Measurements from ENCODE around the gene MARK4. TPM values are rescaled to one million over a fixed set of nuclear protein-coding genes. Genes with fewer than 3 reads are reported as not detected.

The MARK4 gene
- total RNA-seq, 1 donor, result 18.1 TPM

DNA sequence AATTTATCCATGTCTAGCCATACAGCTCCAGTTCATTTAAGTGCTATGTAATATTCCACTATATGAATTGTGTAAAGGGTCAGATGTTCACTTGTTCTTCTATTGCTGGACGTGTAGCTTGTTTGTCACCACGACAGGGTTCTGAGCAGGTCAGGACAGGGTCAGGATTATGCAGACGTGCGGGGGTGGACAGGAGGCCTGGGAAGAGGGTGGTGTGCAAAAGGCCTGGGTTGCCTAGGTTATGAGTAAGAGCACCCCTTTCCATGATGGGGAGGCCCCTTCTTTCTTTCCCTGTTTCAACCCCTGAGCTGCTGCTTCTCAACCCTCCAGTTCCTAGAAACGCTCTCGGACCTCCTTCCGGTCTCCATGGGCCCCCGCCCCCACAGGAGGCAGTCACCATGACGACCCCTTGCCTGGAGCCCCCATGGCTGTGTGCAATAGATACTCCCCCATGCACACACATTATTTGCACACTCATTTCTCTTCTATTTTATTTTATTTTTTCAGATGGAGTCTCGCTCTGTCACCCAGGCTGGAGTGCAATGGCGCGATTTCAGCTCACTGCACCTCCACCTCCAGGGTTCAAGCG is 7.8 kb upstream of the MARK4 start:
- Histone ChIP-seq H3K4me2 (ENCODE audit: insufficient read depth, low read length) (no peak overlapping the region), H3K27me3 (ENCODE audit: insufficient read depth, low read length) (no peaks in the 10 kb centered on the region), H4K20me1 (ENCODE audit: insufficient read depth, low read length) (no peaks in the 10 kb centered on the region), H3K79me2 (ENCODE audit: insufficient read depth, low read length) (no peaks in the 10 kb centered on the region), H2AFZ (ENCODE audit: low read length) (no peak overlapping the region), H3K27ac (ENCODE audit: low read depth, low read length) (no peak overlapping the region), H3K9me3 (ENCODE audit: low read depth, low read length) (no peaks in the 10 kb centered on the region), H3K36me3 (ENCODE audit: insufficient read depth, low read length) (no peaks in the 10 kb centered on the region), H3K4me1 (ENCODE audit: insufficient read depth, low read length) (no peaks in the 10 kb centered on the region), H3K4me3 (ENCODE audit: insufficient read depth, low read length) (no peak overlapping the region)
- TF ChIP-seq, protein P1, sequence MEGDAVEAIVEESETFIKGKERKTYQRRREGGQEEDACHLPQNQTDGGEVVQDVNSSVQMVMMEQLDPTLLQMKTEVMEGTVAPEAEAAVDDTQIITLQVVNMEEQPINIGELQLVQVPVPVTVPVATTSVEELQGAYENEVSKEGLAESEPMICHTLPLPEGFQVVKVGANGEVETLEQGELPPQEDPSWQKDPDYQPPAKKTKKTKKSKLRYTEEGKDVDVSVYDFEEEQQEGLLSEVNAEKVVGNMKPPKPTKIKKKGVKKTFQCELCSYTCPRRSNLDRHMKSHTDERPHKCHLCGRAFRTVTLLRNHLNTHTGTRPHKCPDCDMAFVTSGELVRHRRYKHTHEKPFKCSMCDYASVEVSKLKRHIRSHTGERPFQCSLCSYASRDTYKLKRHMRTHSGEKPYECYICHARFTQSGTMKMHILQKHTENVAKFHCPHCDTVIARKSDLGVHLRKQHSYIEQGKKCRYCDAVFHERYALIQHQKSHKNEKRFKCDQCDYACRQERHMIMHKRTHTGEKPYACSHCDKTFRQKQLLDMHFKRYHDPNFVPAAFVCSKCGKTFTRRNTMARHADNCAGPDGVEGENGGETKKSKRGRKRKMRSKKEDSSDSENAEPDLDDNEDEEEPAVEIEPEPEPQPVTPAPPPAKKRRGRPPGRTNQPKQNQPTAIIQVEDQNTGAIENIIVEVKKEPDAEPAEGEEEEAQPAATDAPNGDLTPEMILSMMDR (IDR thresholded peaks at IDR 0.05; ENCODE audit: extremely low read depth, low read depth, low read length), result no peak
- DNase-seq (ENCODE audit: insufficient read length, low spot score, missing footprints), result peak; percentile 73

DNA sequence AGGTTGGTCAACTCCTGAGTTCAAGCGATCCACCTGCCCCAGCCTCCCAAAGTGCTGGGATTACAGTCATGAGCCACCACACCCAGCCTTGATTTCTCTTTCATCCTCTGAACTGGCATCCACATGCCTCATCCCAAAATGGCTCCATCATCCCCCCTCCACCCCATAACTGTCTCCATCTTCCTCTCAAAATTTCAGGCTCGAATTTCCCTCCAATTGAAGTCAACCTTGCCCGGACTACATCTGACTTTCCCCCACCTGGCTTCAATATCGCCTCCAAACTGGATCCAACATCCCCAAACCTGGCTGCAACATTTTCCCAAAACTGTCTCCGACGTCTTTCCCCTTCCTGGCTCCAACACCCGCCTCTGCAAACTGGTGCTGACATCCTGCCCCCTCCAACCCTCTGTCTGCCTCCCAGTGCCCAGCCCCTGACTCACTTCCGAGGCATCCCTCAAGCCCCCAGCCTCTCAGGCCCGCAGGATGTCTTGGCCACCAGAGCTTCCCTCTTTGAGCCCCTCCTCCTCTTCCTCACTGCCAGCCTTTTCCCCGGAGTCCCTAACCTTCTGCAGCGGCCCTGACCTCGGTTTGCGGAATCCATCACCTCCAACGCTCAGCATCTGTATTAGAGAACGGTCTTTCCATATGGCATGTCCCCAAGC is 6.8 kb upstream of the MARK4 start:
- Histone ChIP-seq H3K36me3 (ENCODE audit: insufficient read depth, low read length) (no peaks in the 10 kb centered on the region), H2AFZ (ENCODE audit: low read length) (no peak overlapping the region), H3K4me1 (ENCODE audit: insufficient read depth, low read length) (no peaks in the 10 kb centered on the region), H3K27ac (ENCODE audit: low read depth, low read length) (no peak overlapping the region), H3K4me2 (ENCODE audit: insufficient read depth, low read length) (no peak overlapping the region), H3K27me3 (ENCODE audit: insufficient read depth, low read length) (no peaks in the 10 kb centered on the region), H4K20me1 (ENCODE audit: insufficient read depth, low read length) (no peaks in the 10 kb centered on the region), H3K79me2 (ENCODE audit: insufficient read depth, low read length) (no peaks in the 10 kb centered on the region), H3K9me3 (ENCODE audit: low read depth, low read length) (no peaks in the 10 kb centered on the region), H3K4me3 (ENCODE audit: insufficient read depth, low read length) (no peak overlapping the region)
- no peak for DNase-seq (ENCODE audit: insufficient read length, low spot score, missing footprints)
- TF ChIP-seq, protein P1 (IDR thresholded peaks at IDR 0.05; ENCODE audit: extremely low read depth, low read depth, low read length), result no peak

DNA sequence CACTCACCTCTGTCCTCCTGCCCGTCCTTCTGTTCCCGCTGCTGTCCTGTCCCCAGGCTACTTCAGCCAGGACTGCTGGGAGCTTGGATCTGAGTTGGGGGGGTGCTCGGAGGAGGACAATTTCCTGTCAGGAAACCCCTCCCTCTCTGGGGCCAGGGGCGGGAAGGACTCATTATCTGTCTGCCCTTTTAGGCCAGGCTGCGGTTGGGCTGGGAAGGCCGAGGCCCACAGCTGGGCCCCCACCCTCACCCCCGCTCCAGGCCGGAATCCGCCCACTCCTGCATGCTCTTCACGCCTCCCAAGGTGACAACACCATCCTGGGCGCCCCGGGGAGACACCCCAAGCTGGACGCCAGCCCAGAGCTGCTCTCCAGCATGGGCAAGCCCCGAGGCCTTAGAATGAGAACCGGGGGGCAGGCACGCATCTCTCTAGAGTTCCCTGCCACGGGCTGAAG is 5.7 kb upstream of the MARK4 start, which contains the start of gene EXOC3L2:
EXOC3L2 (minus strand) TSS at position 74 of the 454 bp plus-strand sequence. CDS start 6,362 bp downstream, outside the sequence.
- Histone ChIP-seq H3K9me3 (ENCODE audit: low read depth, low read length) (no peaks in the 10 kb centered on the region), H3K4me3 (ENCODE audit: insufficient read depth, low read length) (no peak within 1 kb of the TSS), H4K20me1 (ENCODE audit: insufficient read depth, low read length) (no peaks in the 10 kb centered on the region), H2AFZ (ENCODE audit: low read length) (no peak within 1 kb of the TSS), H3K27ac (ENCODE audit: low read depth, low read length) (no peak within 1 kb of the TSS), H3K36me3 (ENCODE audit: insufficient read depth, low read length) (no peaks in the 10 kb centered on the region), H3K4me2 (ENCODE audit: insufficient read depth, low read length) (no peak within 1 kb of the TSS), H3K4me1 (ENCODE audit: insufficient read depth, low read length) (peaks cover 1% of the 10 kb centered on the region), H3K27me3 (ENCODE audit: insufficient read depth, low read length) (no peaks in the 10 kb centered on the region), H3K79me2 (ENCODE audit: insufficient read depth, low read length) (no peaks in the 10 kb centered on the region)
- peak; percentile 60 for DNase-seq (ENCODE audit: insufficient read length, low spot score, missing footprints)
- TF ChIP-seq, protein P1 (IDR thresholded peaks at IDR 0.05; ENCODE audit: extremely low read depth, low read depth, low read length), result no peak

DNA sequence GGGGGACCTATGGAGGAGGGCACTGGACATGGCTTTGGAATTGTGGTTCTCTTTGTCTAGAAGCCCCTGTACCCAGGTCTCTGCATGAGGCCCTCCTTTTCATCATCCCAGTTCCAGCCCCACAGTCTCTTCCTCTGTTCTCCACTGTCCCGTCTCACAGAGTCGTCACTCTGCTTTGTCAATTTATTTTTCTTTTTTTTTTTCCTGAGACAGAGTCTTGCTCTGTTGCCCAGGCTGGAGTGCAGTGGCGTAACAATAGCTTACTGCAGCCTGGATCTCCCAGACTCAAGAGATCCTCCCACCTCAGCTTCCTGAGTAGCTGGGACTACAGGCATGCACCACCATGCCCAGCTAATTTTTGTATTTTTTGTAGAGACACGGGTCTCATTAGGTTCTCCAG is 5.2 kb upstream of the MARK4 start:
- Histone ChIP-seq H2AFZ (ENCODE audit: low read length) (no peak overlapping the region), H4K20me1 (ENCODE audit: insufficient read depth, low read length) (no peaks in the 10 kb centered on the region), H3K36me3 (ENCODE audit: insufficient read depth, low read length) (no peaks in the 10 kb centered on the region), H3K79me2 (ENCODE audit: insufficient read depth, low read length) (no peaks in the 10 kb centered on the region), H3K9me3 (ENCODE audit: low read depth, low read length) (no peaks in the 10 kb centered on the region), H3K4me3 (ENCODE audit: insufficient read depth, low read length) (no peak overlapping the region), H3K4me1 (ENCODE audit: insufficient read depth, low read length) (peaks cover 6% of the 10 kb centered on the region), H3K27ac (ENCODE audit: low read depth, low read length) (no peak overlapping the region), H3K4me2 (ENCODE audit: insufficient read depth, low read length) (no peak overlapping the region), H3K27me3 (ENCODE audit: insufficient read depth, low read length) (no peaks in the 10 kb centered on the region)
- TF ChIP-seq, protein P1 (IDR thresholded peaks at IDR 0.05; ENCODE audit: extremely low read depth, low read depth, low read length), result no peak
- peak; percentile 72 for DNase-seq (ENCODE audit: insufficient read length, low spot score, missing footprints)
